Panc1 (cell line): Measurements from ENCODE around the gene HS3ST5. TPM values are rescaled to one million over a fixed set of nuclear protein-coding genes. Genes with fewer than 3 reads are reported as not detected.

Experiments used
- ATAC-seq: fragments of 200-7000 bp; cut with Tn5 transposase; 2 replicates; pipeline ENCODE4 v1.9.1; 2020; ENCODE audit warnings: mild to moderate bottlenecking, moderate library complexity
- BruUV-seq: library from RNA; stranded (reverse); fragments of 400-500 nt; replicated peaks from 2 replicates; lab custom pipeline; 2021; lab: Mats Ljungman, UMichigan
- CTCF ChIA-PET: fragments of 300-600 bp; sonication (Branson Sonifier 250); formaldehyde crosslinking; loops from one replicate; lab custom pipeline; 2022; ENCODE audit warnings: antibody characterized with exemption; lab: Charles Lee
- POLR2A ChIA-PET: fragments of 300-600 bp; sonication (Branson Sonifier 250); formaldehyde crosslinking; loops from one replicate; lab custom pipeline; 2022; ENCODE audit warnings: antibody characterized with exemption; lab: Charles Lee
- DNase-seq: peaks from one replicate; pipeline ENCODE4 v3.0.0-alpha.2; 2010; ENCODE audit warnings: low read depth, low spot score
- H3K27ac ChIP-seq: 2 replicates; pipeline ENCODE4 v1.5.1; 2011; ENCODE audit warnings: mild to moderate bottlenecking, low read length, inconsistent platforms
- H3K27me3 ChIP-seq: fragments of 200-500 bp; sonication (Bioruptor generic); 2 replicates; pipeline ENCODE4 v1.6.0; 2014; ENCODE audit warnings: low read length, inconsistent platforms; ENCODE audit not compliant: control insufficient read depth, insufficient read depth
- H3K36me3 ChIP-seq: fragments of 200-500 bp; sonication (Bioruptor generic); 2 replicates; pipeline ENCODE4 v1.5.1; 2014; ENCODE audit warnings: inconsistent platforms, mild to moderate bottlenecking, low read length, moderate library complexity; ENCODE audit not compliant: control insufficient read depth, insufficient read depth
- H3K4me1 ChIP-seq: 2 replicates; pipeline ENCODE4 v1.5.1; 2011; ENCODE audit warnings: inconsistent platforms, mild to moderate bottlenecking, low read length, moderate library complexity; ENCODE audit not compliant: control insufficient read depth, insufficient read depth
- H3K4me3 ChIP-seq, 2 experiments: 2 replicates each; pipeline ENCODE4 v1.5.1; 2011 to 2012; ENCODE audit warnings: low read depth in 2 of 2, low read length in 2 of 2, mild to moderate bottlenecking in 2 of 2, inconsistent platforms in 1 of 2, moderate library complexity in 1 of 2
- H3K9me3 ChIP-seq: fragments of 200-500 bp; sonication (Bioruptor generic); 2 replicates; pipeline ENCODE4 v1.5.1; 2014; ENCODE audit warnings: low read depth, mild to moderate bottlenecking, inconsistent platforms, low read length, moderate library complexity; ENCODE audit not compliant: control insufficient read depth, insufficient read depth
- CTCF ChIP-seq: fragments of 450-650 bp; IDR thresholded peaks from 2 replicates; pipeline ENCODE4 v1.5.1; 2017; ENCODE audit warnings: mild to moderate bottlenecking
- POLR2AphosphoS5 ChIP-seq: IDR thresholded peaks from 2 replicates; pipeline ENCODE4 v1.6.1; 2012; ENCODE audit warnings: mild to moderate bottlenecking, low read depth, low read length, moderate library complexity
- REST ChIP-seq, 2 experiments: IDR thresholded peaks; 2 replicates each; pipeline ENCODE4 v1.6.1; 2011 to 2012; ENCODE audit warnings: low read depth in 2 of 2, control low read depth in 1 of 2, low read length in 1 of 2, mild to moderate bottlenecking in 1 of 2, moderate library complexity in 1 of 2; ENCODE audit not compliant: insufficient read depth in 1 of 2
- SIN3A ChIP-seq: IDR thresholded peaks from 2 replicates; pipeline ENCODE4 v1.6.1; 2012; ENCODE audit warnings: low read depth, mild to moderate bottlenecking, low read length, moderate library complexity, borderline replicate concordance; ENCODE audit not compliant: insufficient read depth
- TCF7L2 ChIP-seq: IDR thresholded peaks from 2 replicates; pipeline ENCODE4 v1.6.1; 2011; ENCODE audit warnings: mild to moderate bottlenecking, low read depth, low read length, inconsistent platforms
- in situ Hi-C: cut with HindIII; loops from 2 replicates; pipeline ENCODE4 v1.10.0; 2016; ENCODE audit warnings: low sequenced_read_pairs, low pct_unique_long_range_greater_than_20kb
- intact Hi-C: fragments of 100-400 bp; cut with micrococcal nuclease; formaldehyde crosslinking; loops from one replicate; pipeline ENCODE4 v1.10.0; 2022; ENCODE audit not compliant: unreplicated experiment
- total RNA-seq: library from RNA; stranded (reverse); gene quantifications from one replicate; pipeline ENCODE4 v1.2.1, GENCODE V29; 2021; ENCODE audit not compliant: unreplicated experiment

Gene HS3ST5
- total RNA-seq, 1 experiment from 2014 or later: 0.05 TPM

- H3K4me1 ChIP-seq: no peaks in the 10 kb centered on the region
- intact Hi-C loops: no loop called here
- H3K4me3 ChIP-seq: no peak overlapping the region
- ChIA-PET POLR2A (no interaction called here), CTCF (no interaction called here)
- TF ChIP-seq REST (IDR thresholded peaks at IDR 0.05; ENCODE audit: insufficient read depth in 1 of 2, low read depth in 2 of 2, low read length in 1 of 2): no peak
- TF ChIP-seq TCF7L2: no peak
- TF ChIP-seq CTCF: no peak
- no peak for TF ChIP-seq POLR2AphosphoS5
- no peak for TF ChIP-seq SIN3A
- H3K27me3 ChIP-seq: no peaks in the 10 kb centered on the region
- ATAC-seq (no peak), DNase-seq (no peak)
- no peaks in the 10 kb centered on the region for H3K36me3 ChIP-seq
- no TSS peak for BruUV-seq
- in situ Hi-C loops: no loop called here
- H3K9me3 ChIP-seq: no peaks in the 10 kb centered on the region
- no peak overlapping the region for H3K27ac ChIP-seq
These were observed 11.7 kb upstream of the HS3ST5 start for GRCh38 chr6:114354482-114354881.

GRCh38 chr6:114346451-114346850 is 3.6 kb upstream of the HS3ST5 start:
- ChIA-PET CTCF (no interaction called here), POLR2A (interaction anchor here (0.6 kb wide), 1 partner anchor 31 kb away, joined by 3 read pairs; no protein-coding TSS in a partner anchor)
- Histone ChIP-seq H3K27me3 (peaks cover 15% of the 10 kb centered on the region), H3K4me1 (peaks cover 5% of the 10 kb centered on the region), H3K27ac (no peak overlapping the region), H3K36me3 (no peaks in the 10 kb centered on the region), H3K4me3 (no peak overlapping the region), H3K9me3 (no peaks in the 10 kb centered on the region)
- ATAC-seq (no peak), DNase-seq (no peak)
- intact Hi-C loops (no loop called here), in situ Hi-C loops (no loop called here)
- TF ChIP-seq SIN3A (no peak), POLR2AphosphoS5 (no peak), REST (IDR thresholded peaks at IDR 0.05; ENCODE audit: insufficient read depth in 1 of 2, low read depth in 2 of 2, low read length in 1 of 2) (no peak), TCF7L2 (no peak), CTCF (no peak)
- no TSS peak for BruUV-seq
